WTC11 (cell line): Measurements from ENCODE around the gene PRR23E.

Experiments used
- ATF1 ChIP-seq: sonication (generic); formaldehyde crosslinking; IDR thresholded peaks from 2 replicates; pipeline ENCODE4 v1.8.1; 2023; ENCODE audit warnings: mild to moderate bottlenecking, moderate library complexity, missing genetic modification reagents
- JUN ChIP-seq: sonication (generic); formaldehyde crosslinking; IDR thresholded peaks from 2 replicates; pipeline ENCODE4 v1.8.0; 2023; ENCODE audit warnings: mild to moderate bottlenecking, missing genetic modification reagents
- NFE2L1 ChIP-seq: sonication (generic); formaldehyde crosslinking; IDR thresholded peaks from 2 replicates; pipeline ENCODE4 v1.8.1; 2023; ENCODE audit warnings: missing genetic modification reagents
- NFYB ChIP-seq: sonication (generic); formaldehyde crosslinking; conservative IDR thresholded peaks from 2 replicates; pipeline ENCODE4 v1.8.0; 2022; ENCODE audit warnings: low read depth, missing genetic modification reagents
- SP1 ChIP-seq: sonication (generic); formaldehyde crosslinking; conservative IDR thresholded peaks from 2 replicates; pipeline ENCODE4 v1.8.1; 2022; ENCODE audit warnings: missing genetic modification reagents
- TCF7 ChIP-seq: sonication (generic); formaldehyde crosslinking; IDR thresholded peaks from 2 replicates; pipeline ENCODE4 v1.8.0; 2022; ENCODE audit warnings: mild to moderate bottlenecking, low read depth, missing genetic modification reagents, moderate library complexity
- ZMAT4 ChIP-seq: fragments of 250-450 bp; sonication (Bioruptor Pico); IDR thresholded peaks from 2 replicates; pipeline ENCODE4 v1.9.0; 2021; ENCODE audit warnings: mild to moderate bottlenecking
- TF ChIP-seq, protein P1 (sequence below): fragments of 200-600 bp; IDR thresholded peaks from 2 replicates; pipeline ENCODE4 v1.8.0; 2022; ENCODE audit warnings: antibody characterized with exemption
- TF ChIP-seq, protein P2 (sequence below): sonication (generic); formaldehyde crosslinking; IDR thresholded peaks from 2 replicates; pipeline ENCODE4 v1.8.1; 2022; ENCODE audit warnings: mild to moderate bottlenecking, moderate library complexity, missing genetic modification reagents
- TF ChIP-seq, protein P3 (sequence below): sonication (generic); formaldehyde crosslinking; conservative IDR thresholded peaks from 2 replicates; pipeline ENCODE4 v1.8.1; 2022; ENCODE audit warnings: mild to moderate bottlenecking, missing genetic modification reagents
- TF ChIP-seq, protein P4 (sequence below): sonication (generic); formaldehyde crosslinking; IDR thresholded peaks from 2 replicates; pipeline ENCODE4 v1.8.1; 2023; ENCODE audit warnings: mild to moderate bottlenecking, missing genetic modification reagents, moderate library complexity
- TF ChIP-seq, protein P5 (sequence below): sonication (generic); formaldehyde crosslinking; IDR thresholded peaks from 2 replicates; pipeline ENCODE4 v1.8.0; 2022; ENCODE audit warnings: missing genetic modification reagents
- TF ChIP-seq, protein P6 (sequence below): sonication (generic); formaldehyde crosslinking; IDR thresholded peaks from 2 replicates; pipeline ENCODE4 v1.8.0; 2022; ENCODE audit warnings: mild to moderate bottlenecking, missing genetic modification reagents

GRCh38 chr3:127204841-127205582 is 12.1 kb downstream of the PRR23E start:
- TF ChIP-seq, protein P1, sequence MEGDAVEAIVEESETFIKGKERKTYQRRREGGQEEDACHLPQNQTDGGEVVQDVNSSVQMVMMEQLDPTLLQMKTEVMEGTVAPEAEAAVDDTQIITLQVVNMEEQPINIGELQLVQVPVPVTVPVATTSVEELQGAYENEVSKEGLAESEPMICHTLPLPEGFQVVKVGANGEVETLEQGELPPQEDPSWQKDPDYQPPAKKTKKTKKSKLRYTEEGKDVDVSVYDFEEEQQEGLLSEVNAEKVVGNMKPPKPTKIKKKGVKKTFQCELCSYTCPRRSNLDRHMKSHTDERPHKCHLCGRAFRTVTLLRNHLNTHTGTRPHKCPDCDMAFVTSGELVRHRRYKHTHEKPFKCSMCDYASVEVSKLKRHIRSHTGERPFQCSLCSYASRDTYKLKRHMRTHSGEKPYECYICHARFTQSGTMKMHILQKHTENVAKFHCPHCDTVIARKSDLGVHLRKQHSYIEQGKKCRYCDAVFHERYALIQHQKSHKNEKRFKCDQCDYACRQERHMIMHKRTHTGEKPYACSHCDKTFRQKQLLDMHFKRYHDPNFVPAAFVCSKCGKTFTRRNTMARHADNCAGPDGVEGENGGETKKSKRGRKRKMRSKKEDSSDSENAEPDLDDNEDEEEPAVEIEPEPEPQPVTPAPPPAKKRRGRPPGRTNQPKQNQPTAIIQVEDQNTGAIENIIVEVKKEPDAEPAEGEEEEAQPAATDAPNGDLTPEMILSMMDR: no peak
- TF ChIP-seq ZMAT4 (CRISPR knock-in tag): no peak
- TF ChIP-seq, protein P2, sequence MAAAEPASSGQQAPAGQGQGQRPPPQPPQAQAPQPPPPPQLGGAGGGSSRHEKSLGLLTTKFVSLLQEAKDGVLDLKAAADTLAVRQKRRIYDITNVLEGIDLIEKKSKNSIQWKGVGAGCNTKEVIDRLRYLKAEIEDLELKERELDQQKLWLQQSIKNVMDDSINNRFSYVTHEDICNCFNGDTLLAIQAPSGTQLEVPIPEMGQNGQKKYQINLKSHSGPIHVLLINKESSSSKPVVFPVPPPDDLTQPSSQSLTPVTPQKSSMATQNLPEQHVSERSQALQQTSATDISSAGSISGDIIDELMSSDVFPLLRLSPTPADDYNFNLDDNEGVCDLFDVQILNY (CRISPR knock-in tag): no peak
- no peak for TF ChIP-seq NFE2L1 (CRISPR knock-in tag)
- no peak for TF ChIP-seq ATF1 (CRISPR knock-in tag)
- TF ChIP-seq SP1 (CRISPR knock-in tag): no peak
- TF ChIP-seq, protein P3, sequence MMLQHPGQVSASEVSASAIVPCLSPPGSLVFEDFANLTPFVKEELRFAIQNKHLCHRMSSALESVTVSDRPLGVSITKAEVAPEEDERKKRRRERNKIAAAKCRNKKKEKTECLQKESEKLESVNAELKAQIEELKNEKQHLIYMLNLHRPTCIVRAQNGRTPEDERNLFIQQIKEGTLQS: no peak
- no peak for TF ChIP-seq JUN
- TF ChIP-seq TCF7 (CRISPR knock-in tag): no peak
- TF ChIP-seq, protein P4, sequence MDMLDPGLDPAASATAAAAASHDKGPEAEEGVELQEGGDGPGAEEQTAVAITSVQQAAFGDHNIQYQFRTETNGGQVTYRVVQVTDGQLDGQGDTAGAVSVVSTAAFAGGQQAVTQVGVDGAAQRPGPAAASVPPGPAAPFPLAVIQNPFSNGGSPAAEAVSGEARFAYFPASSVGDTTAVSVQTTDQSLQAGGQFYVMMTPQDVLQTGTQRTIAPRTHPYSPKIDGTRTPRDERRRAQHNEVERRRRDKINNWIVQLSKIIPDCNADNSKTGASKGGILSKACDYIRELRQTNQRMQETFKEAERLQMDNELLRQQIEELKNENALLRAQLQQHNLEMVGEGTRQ (CRISPR knock-in tag): no peak
- no peak for TF ChIP-seq NFYB
- TF ChIP-seq, protein P5, sequence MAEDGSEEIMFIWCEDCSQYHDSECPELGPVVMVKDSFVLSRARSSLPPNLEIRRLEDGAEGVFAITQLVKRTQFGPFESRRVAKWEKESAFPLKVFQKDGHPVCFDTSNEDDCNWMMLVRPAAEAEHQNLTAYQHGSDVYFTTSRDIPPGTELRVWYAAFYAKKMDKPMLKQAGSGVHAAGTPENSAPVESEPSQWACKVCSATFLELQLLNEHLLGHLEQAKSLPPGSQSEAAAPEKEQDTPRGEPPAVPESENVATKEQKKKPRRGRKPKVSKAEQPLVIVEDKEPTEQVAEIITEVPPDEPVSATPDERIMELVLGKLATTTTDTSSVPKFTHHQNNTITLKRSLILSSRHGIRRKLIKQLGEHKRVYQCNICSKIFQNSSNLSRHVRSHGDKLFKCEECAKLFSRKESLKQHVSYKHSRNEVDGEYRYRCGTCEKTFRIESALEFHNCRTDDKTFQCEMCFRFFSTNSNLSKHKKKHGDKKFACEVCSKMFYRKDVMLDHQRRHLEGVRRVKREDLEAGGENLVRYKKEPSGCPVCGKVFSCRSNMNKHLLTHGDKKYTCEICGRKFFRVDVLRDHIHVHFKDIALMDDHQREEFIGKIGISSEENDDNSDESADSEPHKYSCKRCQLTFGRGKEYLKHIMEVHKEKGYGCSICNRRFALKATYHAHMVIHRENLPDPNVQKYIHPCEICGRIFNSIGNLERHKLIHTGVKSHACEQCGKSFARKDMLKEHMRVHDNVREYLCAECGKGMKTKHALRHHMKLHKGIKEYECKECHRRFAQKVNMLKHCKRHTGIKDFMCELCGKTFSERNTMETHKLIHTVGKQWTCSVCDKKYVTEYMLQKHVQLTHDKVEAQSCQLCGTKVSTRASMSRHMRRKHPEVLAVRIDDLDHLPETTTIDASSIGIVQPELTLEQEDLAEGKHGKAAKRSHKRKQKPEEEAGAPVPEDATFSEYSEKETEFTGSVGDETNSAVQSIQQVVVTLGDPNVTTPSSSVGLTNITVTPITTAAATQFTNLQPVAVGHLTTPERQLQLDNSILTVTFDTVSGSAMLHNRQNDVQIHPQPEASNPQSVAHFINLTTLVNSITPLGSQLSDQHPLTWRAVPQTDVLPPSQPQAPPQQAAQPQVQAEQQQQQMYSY (CRISPR knock-in tag): no peak
- TF ChIP-seq, protein P6, sequence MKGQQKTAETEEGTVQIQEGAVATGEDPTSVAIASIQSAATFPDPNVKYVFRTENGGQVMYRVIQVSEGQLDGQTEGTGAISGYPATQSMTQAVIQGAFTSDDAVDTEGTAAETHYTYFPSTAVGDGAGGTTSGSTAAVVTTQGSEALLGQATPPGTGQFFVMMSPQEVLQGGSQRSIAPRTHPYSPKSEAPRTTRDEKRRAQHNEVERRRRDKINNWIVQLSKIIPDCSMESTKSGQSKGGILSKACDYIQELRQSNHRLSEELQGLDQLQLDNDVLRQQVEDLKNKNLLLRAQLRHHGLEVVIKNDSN (CRISPR knock-in tag): no peak
